Measurements from ENCODE around the gene VAPB. TPM values are rescaled to one million over a fixed set of nuclear protein-coding genes. Genes with fewer than 3 reads are reported as not detected.

VAPB gene
- polyA plus RNA-seq, 1 donor from 2014 or later = 32.5 TPM

DNA sequence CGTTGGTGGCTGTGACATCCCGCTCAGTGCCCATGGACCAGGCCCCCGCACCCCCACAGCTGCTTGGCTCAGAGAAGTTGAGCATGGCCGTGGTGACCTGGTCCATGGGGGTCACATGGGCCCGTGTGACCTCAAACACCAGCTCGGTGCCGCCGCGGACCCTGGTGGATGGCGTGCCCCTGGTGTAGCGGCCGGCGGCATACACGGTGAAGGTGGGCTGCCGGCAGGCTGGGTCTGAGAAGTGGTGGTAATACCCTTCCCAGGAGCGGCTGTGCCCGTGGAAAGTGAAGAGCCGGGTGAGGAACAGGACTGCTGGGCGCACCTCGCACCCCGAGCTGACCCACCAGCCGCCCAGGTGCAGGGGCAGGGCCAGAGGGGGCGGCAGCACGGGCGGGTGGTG lies 72.1 kb downstream of the VAPB start:
- Histone ChIP-seq H4K20me1 (ENCODE audit: insufficient read depth) (no peaks in the 10 kb centered on the region), H3K4me3 (ENCODE audit: low read length) (no peak overlapping the region), H2AFZ (ENCODE audit: low read depth, low read length) (no peak overlapping the region), H3K9me3 (ENCODE audit: low read length) (no peaks in the 10 kb centered on the region), H3F3A (ENCODE audit: insufficient read depth, low read length, poor library complexity, severe bottlenecking) (no peaks in the 10 kb centered on the region), H3K9me2 (ENCODE audit: insufficient read depth, low read length) (no peaks in the 10 kb centered on the region), H3K36me3 (ENCODE audit: insufficient read depth, low read length) (no peaks in the 10 kb centered on the region), H3K79me2 (replicated peaks; ENCODE audit: insufficient read depth, low read length) (no peaks in the 10 kb centered on the region), H3K27ac (ENCODE audit: low read length) (no peak overlapping the region), H3K9ac (ENCODE audit: low read length) (no peak overlapping the region), H3K27me3 (ENCODE audit: insufficient read depth, low read depth, low read length) (no peaks in the 10 kb centered on the region), H3K4me2 (ENCODE audit: low read length) (no peak overlapping the region)
- no peak for TF ChIP-seq RAD21 (conservative IDR thresholded peaks at IDR 0.05)
- no peak for TF ChIP-seq SMC3 (conservative IDR thresholded peaks at IDR 0.05; ENCODE audit: poor library complexity)
- no peak for TF ChIP-seq MXI1 (conservative IDR thresholded peaks at IDR 0.05; ENCODE audit: poor library complexity, severe bottlenecking)
- TF ChIP-seq, protein P1, sequence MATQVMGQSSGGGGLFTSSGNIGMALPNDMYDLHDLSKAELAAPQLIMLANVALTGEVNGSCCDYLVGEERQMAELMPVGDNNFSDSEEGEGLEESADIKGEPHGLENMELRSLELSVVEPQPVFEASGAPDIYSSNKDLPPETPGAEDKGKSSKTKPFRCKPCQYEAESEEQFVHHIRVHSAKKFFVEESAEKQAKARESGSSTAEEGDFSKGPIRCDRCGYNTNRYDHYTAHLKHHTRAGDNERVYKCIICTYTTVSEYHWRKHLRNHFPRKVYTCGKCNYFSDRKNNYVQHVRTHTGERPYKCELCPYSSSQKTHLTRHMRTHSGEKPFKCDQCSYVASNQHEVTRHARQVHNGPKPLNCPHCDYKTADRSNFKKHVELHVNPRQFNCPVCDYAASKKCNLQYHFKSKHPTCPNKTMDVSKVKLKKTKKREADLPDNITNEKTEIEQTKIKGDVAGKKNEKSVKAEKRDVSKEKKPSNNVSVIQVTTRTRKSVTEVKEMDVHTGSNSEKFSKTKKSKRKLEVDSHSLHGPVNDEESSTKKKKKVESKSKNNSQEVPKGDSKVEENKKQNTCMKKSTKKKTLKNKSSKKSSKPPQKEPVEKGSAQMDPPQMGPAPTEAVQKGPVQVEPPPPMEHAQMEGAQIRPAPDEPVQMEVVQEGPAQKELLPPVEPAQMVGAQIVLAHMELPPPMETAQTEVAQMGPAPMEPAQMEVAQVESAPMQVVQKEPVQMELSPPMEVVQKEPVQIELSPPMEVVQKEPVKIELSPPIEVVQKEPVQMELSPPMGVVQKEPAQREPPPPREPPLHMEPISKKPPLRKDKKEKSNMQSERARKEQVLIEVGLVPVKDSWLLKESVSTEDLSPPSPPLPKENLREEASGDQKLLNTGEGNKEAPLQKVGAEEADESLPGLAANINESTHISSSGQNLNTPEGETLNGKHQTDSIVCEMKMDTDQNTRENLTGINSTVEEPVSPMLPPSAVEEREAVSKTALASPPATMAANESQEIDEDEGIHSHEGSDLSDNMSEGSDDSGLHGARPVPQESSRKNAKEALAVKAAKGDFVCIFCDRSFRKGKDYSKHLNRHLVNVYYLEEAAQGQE (IDR thresholded peaks at IDR 0.05; ENCODE audit: borderline replicate concordance) = no peak
- TF ChIP-seq EP300 (conservative IDR thresholded peaks at IDR 0.05; ENCODE audit: poor library complexity, severe bottlenecking) = no peak
- TF ChIP-seq POLR2AphosphoS5 (IDR thresholded peaks at IDR 0.05) = no peak

DNA sequence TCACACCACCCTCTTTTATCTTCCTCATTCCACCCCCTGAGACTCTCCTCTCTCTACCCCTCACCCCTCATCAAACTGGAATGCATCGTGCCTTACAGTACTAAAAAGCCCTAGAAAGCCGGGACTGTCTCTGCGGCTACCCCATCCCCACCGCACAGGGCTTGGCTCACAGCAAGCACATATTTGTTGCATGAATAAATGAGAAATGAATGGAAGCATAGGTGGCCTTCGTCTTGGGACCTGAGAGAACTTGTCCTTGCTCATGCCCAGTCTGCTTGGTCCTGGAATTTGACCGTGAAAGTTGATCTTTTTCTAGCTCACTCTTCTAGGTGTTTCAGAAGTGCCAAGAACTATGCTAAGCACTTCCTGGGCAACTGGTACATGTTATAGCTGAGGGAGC lies 72.9 kb downstream of the VAPB start:
- Histone ChIP-seq H3K36me3 (ENCODE audit: insufficient read depth, low read length) (no peaks in the 10 kb centered on the region), H2AFZ (ENCODE audit: low read depth, low read length) (no peak overlapping the region), H3K27ac (ENCODE audit: low read length) (no peak overlapping the region), H4K20me1 (ENCODE audit: insufficient read depth) (no peaks in the 10 kb centered on the region), H3K4me3 (ENCODE audit: low read length) (no peak overlapping the region), H3F3A (ENCODE audit: insufficient read depth, low read length, poor library complexity, severe bottlenecking) (no peaks in the 10 kb centered on the region), H3K9ac (ENCODE audit: low read length) (no peak overlapping the region), H3K9me2 (ENCODE audit: insufficient read depth, low read length) (no peaks in the 10 kb centered on the region), H3K79me2 (replicated peaks; ENCODE audit: insufficient read depth, low read length) (no peaks in the 10 kb centered on the region), H3K27me3 (ENCODE audit: insufficient read depth, low read depth, low read length) (no peaks in the 10 kb centered on the region), H3K4me2 (ENCODE audit: low read length) (no peak overlapping the region), H3K9me3 (ENCODE audit: low read length) (no peaks in the 10 kb centered on the region)
- no peak for TF ChIP-seq POLR2AphosphoS5 (IDR thresholded peaks at IDR 0.05)
- TF ChIP-seq, protein P2, sequence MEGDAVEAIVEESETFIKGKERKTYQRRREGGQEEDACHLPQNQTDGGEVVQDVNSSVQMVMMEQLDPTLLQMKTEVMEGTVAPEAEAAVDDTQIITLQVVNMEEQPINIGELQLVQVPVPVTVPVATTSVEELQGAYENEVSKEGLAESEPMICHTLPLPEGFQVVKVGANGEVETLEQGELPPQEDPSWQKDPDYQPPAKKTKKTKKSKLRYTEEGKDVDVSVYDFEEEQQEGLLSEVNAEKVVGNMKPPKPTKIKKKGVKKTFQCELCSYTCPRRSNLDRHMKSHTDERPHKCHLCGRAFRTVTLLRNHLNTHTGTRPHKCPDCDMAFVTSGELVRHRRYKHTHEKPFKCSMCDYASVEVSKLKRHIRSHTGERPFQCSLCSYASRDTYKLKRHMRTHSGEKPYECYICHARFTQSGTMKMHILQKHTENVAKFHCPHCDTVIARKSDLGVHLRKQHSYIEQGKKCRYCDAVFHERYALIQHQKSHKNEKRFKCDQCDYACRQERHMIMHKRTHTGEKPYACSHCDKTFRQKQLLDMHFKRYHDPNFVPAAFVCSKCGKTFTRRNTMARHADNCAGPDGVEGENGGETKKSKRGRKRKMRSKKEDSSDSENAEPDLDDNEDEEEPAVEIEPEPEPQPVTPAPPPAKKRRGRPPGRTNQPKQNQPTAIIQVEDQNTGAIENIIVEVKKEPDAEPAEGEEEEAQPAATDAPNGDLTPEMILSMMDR (IDR thresholded peaks at IDR 0.05; ENCODE audit: poor library complexity, severe bottlenecking) = no peak
- TF ChIP-seq TAF1 (IDR thresholded peaks at IDR 0.05; ENCODE audit: low read depth) = no peak
- TF ChIP-seq RAD21 (conservative IDR thresholded peaks at IDR 0.05) = no peak
- TF ChIP-seq, protein P1 (IDR thresholded peaks at IDR 0.05; ENCODE audit: borderline replicate concordance) = no peak
- no peak for TF ChIP-seq SMC3 (conservative IDR thresholded peaks at IDR 0.05; ENCODE audit: poor library complexity)
- TF ChIP-seq EZH2 (IDR thresholded peaks at IDR 0.05; ENCODE audit: borderline replicate concordance, insufficient read depth, low read length, poor library complexity, severe bottlenecking) = no peak
- no peak for TF ChIP-seq EP300 (conservative IDR thresholded peaks at IDR 0.05; ENCODE audit: poor library complexity, severe bottlenecking)
- TF ChIP-seq MXI1 (conservative IDR thresholded peaks at IDR 0.05; ENCODE audit: poor library complexity, severe bottlenecking) = no peak

Measured in neural cell (in vitro differentiated cells).